Activated naive CD4-positive, alpha-beta T cell treated with anti-CD3 and anti-CD28 coated beads, Interleukin-2, amount 50 U/mL, for 24 hours (primary cell): ENCODE measurements around the gene MARF1.

Experiments
- H3K27ac Mint-ChIP-seq: one replicate; pipeline ENCODE4 v1.8.0; 2021; ENCODE audit warnings: mild to moderate bottlenecking, mixed read lengths
- H3K27me3 Mint-ChIP-seq: one replicate; pipeline ENCODE4 v1.8.0; 2021; ENCODE audit warnings: mixed read lengths
- H3K36me3 Mint-ChIP-seq: one replicate; pipeline ENCODE4 v1.8.0; 2021; ENCODE audit warnings: mixed read lengths
- H3K4me1 Mint-ChIP-seq: one replicate; pipeline ENCODE4 v1.8.0; 2021; ENCODE audit warnings: mixed read lengths
- H3K4me3 Mint-ChIP-seq: one replicate; pipeline ENCODE4 v1.8.0; 2021; ENCODE audit warnings: mild to moderate bottlenecking, mixed read lengths
- H3K9me3 Mint-ChIP-seq: one replicate; pipeline ENCODE4 v1.8.0; 2021; ENCODE audit warnings: mixed read lengths

The MARF1 gene

GRCh38 chr16:15604460-15605440 lies 38.2 kb downstream of the MARF1 start:
- Mint-ChIP-seq H3K9me3 (no peaks in the 10 kb centered on the region), H3K4me1 (peaks cover 18% of the 10 kb centered on the region), H3K4me3 (no peak overlapping the region), H3K27ac (peak overlapping the region; percentile 59), H3K27me3 (no peaks in the 10 kb centered on the region), H3K36me3 (peaks cover 46% of the 10 kb centered on the region)

GRCh38 chr16:15602285-15603044 lies 40.5 kb downstream of the MARF1 start:
- peaks cover 38% of the 10 kb centered on the region for H3K36me3 Mint-ChIP-seq
- H3K4me3 Mint-ChIP-seq, result no peak overlapping the region
- H3K9me3 Mint-ChIP-seq, result no peaks in the 10 kb centered on the region
- H3K4me1 Mint-ChIP-seq, result peaks cover 29% of the 10 kb centered on the region
- H3K27me3 Mint-ChIP-seq, result no peaks in the 10 kb centered on the region
- H3K27ac Mint-ChIP-seq, result peak overlapping the region; percentile 80

- Mint-ChIP-seq H3K27me3 (no peaks in the 10 kb centered on the region), H3K36me3 (peaks cover 31% of the 10 kb centered on the region), H3K27ac (peak overlapping the region; percentile 59), H3K9me3 (no peaks in the 10 kb centered on the region), H3K4me3 (no peak overlapping the region), H3K4me1 (peaks cover 21% of the 10 kb centered on the region)
Observed at GRCh38 chr16:15601212-15601879, 41.6 kb downstream of the MARF1 start.

GRCh38 chr16:15599303-15600070 lies 43.5 kb downstream of the MARF1 start:
- no peaks in the 10 kb centered on the region for H3K9me3 Mint-ChIP-seq
- no peaks in the 10 kb centered on the region for H3K27me3 Mint-ChIP-seq
- H3K4me3 Mint-ChIP-seq, result no peak overlapping the region
- H3K36me3 Mint-ChIP-seq, result peaks cover 36% of the 10 kb centered on the region
- H3K27ac Mint-ChIP-seq, result peak overlapping the region; percentile 55
- peaks cover 25% of the 10 kb centered on the region for H3K4me1 Mint-ChIP-seq

- no peaks in the 10 kb centered on the region for H3K9me3 Mint-ChIP-seq
- H3K4me3 Mint-ChIP-seq, result no peak overlapping the region
Observed at GRCh38 chr16:15598648-15599190, 44.2 kb downstream of the MARF1 start.

GRCh38 chr16:15597822-15598647 lies 44.9 kb downstream of the MARF1 start:
- Mint-ChIP-seq H3K4me3 (no peak overlapping the region), H3K9me3 (no peaks in the 10 kb centered on the region), H3K27ac (no peak overlapping the region), H3K27me3 (no peaks in the 10 kb centered on the region), H3K36me3 (peaks cover 43% of the 10 kb centered on the region), H3K4me1 (peaks cover 39% of the 10 kb centered on the region)

More at GRCh38 chr16:15598648-15599190, 44.2 kb downstream of the MARF1 start:
- H3K36me3 Mint-ChIP-seq, result peaks cover 39% of the 10 kb centered on the region
- H3K27me3 Mint-ChIP-seq, result no peaks in the 10 kb centered on the region
- peaks cover 33% of the 10 kb centered on the region for H3K4me1 Mint-ChIP-seq
- H3K27ac Mint-ChIP-seq, result peak overlapping the region; percentile 90

- Mint-ChIP-seq H3K36me3 (peaks cover 39% of the 10 kb centered on the region), H3K27ac (no peak overlapping the region), H3K27me3 (no peaks in the 10 kb centered on the region), H3K9me3 (no peaks in the 10 kb centered on the region), H3K4me1 (peaks cover 48% of the 10 kb centered on the region), H3K4me3 (no peak overlapping the region)
Observed at GRCh38 chr16:15597135-15597534, 45.8 kb downstream of the MARF1 start.

- H3K4me1 Mint-ChIP-seq, result peaks cover 64% of the 10 kb centered on the region
- H3K9me3 Mint-ChIP-seq, result no peaks in the 10 kb centered on the region
- H3K4me3 Mint-ChIP-seq, result no peak overlapping the region
- H3K27me3 Mint-ChIP-seq, result no peaks in the 10 kb centered on the region
- H3K27ac Mint-ChIP-seq, result peak overlapping the region; percentile 75
- H3K36me3 Mint-ChIP-seq, result peaks cover 29% of the 10 kb centered on the region
Observed at GRCh38 chr16:15594711-15595320, 48.1 kb downstream of the MARF1 start.

- Mint-ChIP-seq H3K4me3 (no peak overlapping the region), H3K36me3 (peaks cover 27% of the 10 kb centered on the region), H3K27ac (peak overlapping the region; percentile 62), H3K4me1 (peaks cover 66% of the 10 kb centered on the region), H3K27me3 (no peaks in the 10 kb centered on the region), H3K9me3 (no peaks in the 10 kb centered on the region)
Observed at GRCh38 chr16:15593235-15593634, 49.7 kb downstream of the MARF1 start.

GRCh38 chr16:15592324-15592723 lies 50.6 kb downstream of the MARF1 start:
- no peak overlapping the region for H3K4me3 Mint-ChIP-seq
- H3K36me3 Mint-ChIP-seq, result peaks cover 30% of the 10 kb centered on the region
- H3K4me1 Mint-ChIP-seq, result peaks cover 65% of the 10 kb centered on the region
- H3K27me3 Mint-ChIP-seq, result no peaks in the 10 kb centered on the region
- H3K27ac Mint-ChIP-seq, result peak overlapping the region; percentile 82
- no peaks in the 10 kb centered on the region for H3K9me3 Mint-ChIP-seq

GRCh38 chr16:15587152-15587825 lies 55.7 kb downstream of the MARF1 start:
- Mint-ChIP-seq H3K4me1 (peaks cover 30% of the 10 kb centered on the region), H3K27ac (no peak overlapping the region), H3K27me3 (no peaks in the 10 kb centered on the region)

GRCh38 chr16:15586716-15587115 lies 56.2 kb downstream of the MARF1 start:
- no peak overlapping the region for H3K27ac Mint-ChIP-seq
- peaks cover 29% of the 10 kb centered on the region for H3K4me1 Mint-ChIP-seq
- H3K9me3 Mint-ChIP-seq, result peaks cover 6% of the 10 kb centered on the region
- no peaks in the 10 kb centered on the region for H3K27me3 Mint-ChIP-seq
- H3K36me3 Mint-ChIP-seq, result peaks cover 19% of the 10 kb centered on the region
- no peak overlapping the region for H3K4me3 Mint-ChIP-seq

More at GRCh38 chr16:15587152-15587825, 55.7 kb downstream of the MARF1 start:
- Mint-ChIP-seq H3K9me3 (peaks cover 6% of the 10 kb centered on the region), H3K36me3 (peaks cover 19% of the 10 kb centered on the region), H3K4me3 (no peak overlapping the region)

GRCh38 chr16:15585956-15586355 lies 57.0 kb downstream of the MARF1 start:
- Mint-ChIP-seq H3K36me3 (peaks cover 19% of the 10 kb centered on the region), H3K27ac (no peak overlapping the region), H3K4me1 (peaks cover 24% of the 10 kb centered on the region), H3K4me3 (no peak overlapping the region), H3K9me3 (peaks cover 6% of the 10 kb centered on the region), H3K27me3 (no peaks in the 10 kb centered on the region)
